ENCODE results near the gene DOC2B.
"Not testable (repeated sequence)": the region's sequence is repeated elsewhere in the genome, so short reads cannot be mapped to it uniquely, and the experiment has no call there.

The DOC2B gene

GRCh38 chr17:171871-172270 lies 9.6 kb downstream of the DOC2B start:
- no peak overlapping the region for H3K4me3 ChIP-seq (ENCODE audit: low read depth in 1 of 2, low read length in 2 of 2)
- no peak overlapping the region for H3K27ac ChIP-seq (ENCODE audit: low read length)
- H3K27me3 ChIP-seq (ENCODE audit: low read depth, low read length): no peaks in the 10 kb centered on the region
- H3K9me3 ChIP-seq (ENCODE audit: control insufficient read depth in 1 of 2, low read length in 2 of 2): no peaks in the 10 kb centered on the region
- H3K4me1 ChIP-seq (ENCODE audit: control insufficient read depth in 1 of 2, insufficient read depth in 2 of 2, low read length in 2 of 2): no peaks in the 10 kb centered on the region
- H3K36me3 ChIP-seq (ENCODE audit: control insufficient read depth in 1 of 2, insufficient read depth in 2 of 2, low read length in 2 of 2): no peaks in the 10 kb centered on the region

- no peak overlapping the region for H3K27ac ChIP-seq (ENCODE audit: low read length)
- H3K36me3 ChIP-seq (ENCODE audit: control insufficient read depth in 1 of 2, insufficient read depth in 2 of 2, low read length in 2 of 2): no peaks in the 10 kb centered on the region
These were observed 11.2 kb downstream of the DOC2B start for GRCh38 chr17:170130-170670.

GRCh38 chr17:168614-169013 lies 12.8 kb downstream of the DOC2B start:
- not testable (repeated sequence) for H3K27me3 ChIP-seq (ENCODE audit: low read depth, low read length); H3K9me3 ChIP-seq (ENCODE audit: control insufficient read depth in 1 of 2, low read length in 2 of 2)

More at GRCh38 chr17:170130-170670, 11.2 kb downstream of the DOC2B start:
- Histone ChIP-seq H3K9me3 (ENCODE audit: control insufficient read depth in 1 of 2, low read length in 2 of 2) (no peaks in the 10 kb centered on the region), H3K4me3 (ENCODE audit: low read depth in 1 of 2, low read length in 2 of 2) (no peak overlapping the region), H3K4me1 (ENCODE audit: control insufficient read depth in 1 of 2, insufficient read depth in 2 of 2, low read length in 2 of 2) (no peaks in the 10 kb centered on the region), H3K27me3 (ENCODE audit: low read depth, low read length) (no peaks in the 10 kb centered on the region)

GRCh38 chr17:165939-166338 lies 15.5 kb downstream of the DOC2B start:
- H3K27ac ChIP-seq (ENCODE audit: low read length): no peak overlapping the region
- H3K4me1 ChIP-seq (ENCODE audit: control insufficient read depth in 1 of 2, insufficient read depth in 2 of 2, low read length in 2 of 2): no peaks in the 10 kb centered on the region
- H3K9me3 ChIP-seq (ENCODE audit: control insufficient read depth in 1 of 2, low read length in 2 of 2): no peaks in the 10 kb centered on the region
- no peaks in the 10 kb centered on the region for H3K36me3 ChIP-seq (ENCODE audit: control insufficient read depth in 1 of 2, insufficient read depth in 2 of 2, low read length in 2 of 2)
- no peaks in the 10 kb centered on the region for H3K27me3 ChIP-seq (ENCODE audit: low read depth, low read length)
- H3K4me3 ChIP-seq (ENCODE audit: low read depth in 1 of 2, low read length in 2 of 2): no peak overlapping the region

More at GRCh38 chr17:168614-169013, 12.8 kb downstream of the DOC2B start:
- not testable (repeated sequence) for H3K36me3 ChIP-seq (ENCODE audit: control insufficient read depth in 1 of 2, insufficient read depth in 2 of 2, low read length in 2 of 2); H3K27ac ChIP-seq (ENCODE audit: low read length); H3K4me1 ChIP-seq (ENCODE audit: control insufficient read depth in 1 of 2, insufficient read depth in 2 of 2, low read length in 2 of 2); H3K4me3 ChIP-seq (ENCODE audit: low read depth in 1 of 2, low read length in 2 of 2)

GRCh38 chr17:164303-165235 lies 16.9 kb downstream of the DOC2B start:
- H3K9me3 ChIP-seq (ENCODE audit: control insufficient read depth in 1 of 2, low read length in 2 of 2): no peaks in the 10 kb centered on the region
- H3K4me1 ChIP-seq (ENCODE audit: control insufficient read depth in 1 of 2, insufficient read depth in 2 of 2, low read length in 2 of 2): no peaks in the 10 kb centered on the region
- no peak overlapping the region for H3K27ac ChIP-seq (ENCODE audit: low read length)
- no peak overlapping the region for H3K4me3 ChIP-seq (ENCODE audit: low read depth in 1 of 2, low read length in 2 of 2)
- peaks cover 0 to 4% of the 10 kb centered on the region in 2 donors for H3K36me3 ChIP-seq (ENCODE audit: control insufficient read depth in 1 of 2, insufficient read depth in 2 of 2, low read length in 2 of 2)
- no peaks in the 10 kb centered on the region for H3K27me3 ChIP-seq (ENCODE audit: low read depth, low read length)

GRCh38 chr17:163514-164098 lies 17.8 kb downstream of the DOC2B start:
- no peaks in the 10 kb centered on the region for H3K9me3 ChIP-seq (ENCODE audit: control insufficient read depth in 1 of 2, low read length in 2 of 2)
- no peaks in the 10 kb centered on the region for H3K4me1 ChIP-seq (ENCODE audit: control insufficient read depth in 1 of 2, insufficient read depth in 2 of 2, low read length in 2 of 2)
- no peak overlapping the region for H3K4me3 ChIP-seq (ENCODE audit: low read depth in 1 of 2, low read length in 2 of 2)
- no peaks in the 10 kb centered on the region for H3K27me3 ChIP-seq (ENCODE audit: low read depth, low read length)
- H3K36me3 ChIP-seq (ENCODE audit: control insufficient read depth in 1 of 2, insufficient read depth in 2 of 2, low read length in 2 of 2): peaks cover 0 to 4% of the 10 kb centered on the region in 2 donors
- H3K27ac ChIP-seq (ENCODE audit: low read length): no peak overlapping the region

- peaks cover 0 to 4% of the 10 kb centered on the region in 2 donors for H3K36me3 ChIP-seq (ENCODE audit: control insufficient read depth in 1 of 2, insufficient read depth in 2 of 2, low read length in 2 of 2)
- H3K4me1 ChIP-seq (ENCODE audit: control insufficient read depth in 1 of 2, insufficient read depth in 2 of 2, low read length in 2 of 2): no peaks in the 10 kb centered on the region
- no peaks in the 10 kb centered on the region for H3K27me3 ChIP-seq (ENCODE audit: low read depth, low read length)
- no peaks in the 10 kb centered on the region for H3K9me3 ChIP-seq (ENCODE audit: control insufficient read depth in 1 of 2, low read length in 2 of 2)
- no peak overlapping the region for H3K4me3 ChIP-seq (ENCODE audit: low read depth in 1 of 2, low read length in 2 of 2)
- H3K27ac ChIP-seq (ENCODE audit: low read length): no peak overlapping the region
These were observed 18.8 kb downstream of the DOC2B start for GRCh38 chr17:162689-163088.

- Histone ChIP-seq H3K27me3 (ENCODE audit: low read depth, low read length) (no peaks in the 10 kb centered on the region), H3K9me3 (ENCODE audit: control insufficient read depth in 1 of 2, low read length in 2 of 2) (no peaks in the 10 kb centered on the region), H3K27ac (ENCODE audit: low read length) (no peak overlapping the region), H3K4me1 (ENCODE audit: control insufficient read depth in 1 of 2, insufficient read depth in 2 of 2, low read length in 2 of 2) (no peaks in the 10 kb centered on the region), H3K36me3 (ENCODE audit: control insufficient read depth in 1 of 2, insufficient read depth in 2 of 2, low read length in 2 of 2) (peaks cover 0 to 4% of the 10 kb centered on the region in 2 donors), H3K4me3 (ENCODE audit: low read depth in 1 of 2, low read length in 2 of 2) (no peak overlapping the region)
These were observed 20.0 kb downstream of the DOC2B start for GRCh38 chr17:161481-161880.

GRCh38 chr17:160336-160735 lies 21.1 kb downstream of the DOC2B start:
- H3K4me3 ChIP-seq (ENCODE audit: low read depth in 1 of 2, low read length in 2 of 2): no peak overlapping the region
- H3K4me1 ChIP-seq (ENCODE audit: control insufficient read depth in 1 of 2, insufficient read depth in 2 of 2, low read length in 2 of 2): no peaks in the 10 kb centered on the region
- no peaks in the 10 kb centered on the region for H3K9me3 ChIP-seq (ENCODE audit: control insufficient read depth in 1 of 2, low read length in 2 of 2)
- peaks cover 0 to 4% of the 10 kb centered on the region in 2 donors for H3K36me3 ChIP-seq (ENCODE audit: control insufficient read depth in 1 of 2, insufficient read depth in 2 of 2, low read length in 2 of 2)
- H3K27ac ChIP-seq (ENCODE audit: low read length): no peak overlapping the region
- no peaks in the 10 kb centered on the region for H3K27me3 ChIP-seq (ENCODE audit: low read depth, low read length)

GRCh38 chr17:159609-160008 lies 21.8 kb downstream of the DOC2B start:
- Histone ChIP-seq H3K4me3 (ENCODE audit: low read depth in 1 of 2, low read length in 2 of 2) (no peak overlapping the region), H3K4me1 (ENCODE audit: control insufficient read depth in 1 of 2, insufficient read depth in 2 of 2, low read length in 2 of 2) (no peaks in the 10 kb centered on the region), H3K27me3 (ENCODE audit: low read depth, low read length) (no peaks in the 10 kb centered on the region), H3K27ac (ENCODE audit: low read length) (no peak overlapping the region), H3K9me3 (ENCODE audit: control insufficient read depth in 1 of 2, low read length in 2 of 2) (no peaks in the 10 kb centered on the region), H3K36me3 (ENCODE audit: control insufficient read depth in 1 of 2, insufficient read depth in 2 of 2, low read length in 2 of 2) (peaks cover 0 to 4% of the 10 kb centered on the region in 2 donors)

- Histone ChIP-seq H3K9me3 (ENCODE audit: control insufficient read depth in 1 of 2, low read length in 2 of 2) (no peaks in the 10 kb centered on the region), H3K36me3 (ENCODE audit: control insufficient read depth in 1 of 2, insufficient read depth in 2 of 2, low read length in 2 of 2) (peaks cover 0 to 4% of the 10 kb centered on the region in 2 donors), H3K4me1 (ENCODE audit: control insufficient read depth in 1 of 2, insufficient read depth in 2 of 2, low read length in 2 of 2) (no peaks in the 10 kb centered on the region), H3K4me3 (ENCODE audit: low read depth in 1 of 2, low read length in 2 of 2) (no peak overlapping the region), H3K27me3 (ENCODE audit: low read depth, low read length) (no peaks in the 10 kb centered on the region), H3K27ac (ENCODE audit: low read length) (no peak overlapping the region)
These were observed 23.1 kb downstream of the DOC2B start for GRCh38 chr17:158379-158778.

Data from muscle layer of duodenum (tissue), 2 donors.